MCF 10A (cell line): ENCODE results near the gene KRTAP12-2. TPM values are rescaled to one million over a fixed set of nuclear protein-coding genes. Genes with fewer than 3 reads are reported as not detected.
"Not testable (repeated sequence)": the region's sequence is repeated elsewhere in the genome, so short reads cannot be mapped to it uniquely, and the experiment has no call there.

Source experiments
- BruUV-seq: library from RNA; stranded (reverse); fragments of 400-500 nt; replicated peaks from 2 replicates; lab custom pipeline; 2021; lab: Mats Ljungman, UMichigan
- CTCF ChIA-PET: fragments of 300-600 bp; sonication (Branson Sonifier 250); formaldehyde crosslinking; extraction: SDS; loops from one replicate; lab custom pipeline; 2021; ENCODE audit warnings: antibody characterized with exemption, inconsistent platforms; lab: Yijun Ruan, JAX
- POLR2A ChIA-PET: fragments of 300-600, 350-650 bp; sonication (Branson Sonifier 250); formaldehyde crosslinking; extraction: SDS; loops from one replicate; lab custom pipeline; 2020; ENCODE audit warnings: antibody characterized with exemption, inconsistent platforms; lab: Yijun Ruan, JAX
- DNase-seq: peaks from one replicate; pipeline ENCODE4 v3.0.0-alpha.2; 2018; ENCODE audit not compliant: unreplicated experiment
- H3K27ac Mint-ChIP-seq: one replicate; pipeline ENCODE4 v1.8.0; 2022; ENCODE audit warnings: mild to moderate bottlenecking, low read depth, mixed read lengths; ENCODE audit not compliant: unreplicated experiment
- H3K27me3 Mint-ChIP-seq: one replicate; pipeline ENCODE4 v1.8.0; 2022; ENCODE audit warnings: mixed read lengths; ENCODE audit not compliant: insufficient read depth, unreplicated experiment
- H3K36me3 Mint-ChIP-seq: one replicate; pipeline ENCODE4 v1.8.0; 2022; ENCODE audit warnings: mild to moderate bottlenecking, moderate library complexity, mixed read lengths; ENCODE audit not compliant: insufficient read depth, unreplicated experiment
- H3K4me1 Mint-ChIP-seq: one replicate; pipeline ENCODE4 v1.8.0; 2022; ENCODE audit warnings: mixed read lengths; ENCODE audit not compliant: insufficient read depth, unreplicated experiment
- H3K4me3 Mint-ChIP-seq: one replicate; pipeline ENCODE4 v1.8.0; 2022; ENCODE audit warnings: mild to moderate bottlenecking, moderate library complexity, mixed read lengths; ENCODE audit not compliant: unreplicated experiment
- H3K9me3 Mint-ChIP-seq: one replicate; pipeline ENCODE4 v1.8.0; 2022; ENCODE audit warnings: mixed read lengths; ENCODE audit not compliant: unreplicated experiment
- CTCF ChIP-seq: fragments of 200-600 bp; IDR thresholded peaks from one replicate; pipeline ENCODE4 v1.8.0; 2022; ENCODE audit warnings: antibody characterized with exemption, mild to moderate bottlenecking; ENCODE audit not compliant: unreplicated experiment
- intact Hi-C: fragments of 100-400 bp; cut with micrococcal nuclease; formaldehyde crosslinking; loops from 2 replicates; pipeline ENCODE4 v1.14.1; 2022
- total RNA-seq: library from RNA; stranded (reverse); gene quantifications from 2 replicates; pipeline ENCODE4 v1.2.3, GENCODE V29; 2022

KRTAP12-2 gene
- total RNA-seq, 1 experiment from 2014 or later, result not detected

GRCh38 chr21:44695184-44695583 lies 28.5 kb upstream of the KRTAP12-2 start:
- H3K9me3 Mint-ChIP-seq, result peaks cover 23% of the 10 kb centered on the region
- no TSS peak for BruUV-seq
- H3K4me3 Mint-ChIP-seq, result no peak overlapping the region
- peaks cover 4% of the 10 kb centered on the region for H3K36me3 Mint-ChIP-seq
- DNase-seq, result no peak
- intact Hi-C loops, result no loop called here
- no peak for TF ChIP-seq CTCF
- POLR2A ChIA-PET, result no interaction called here
- peaks cover 68% of the 10 kb centered on the region for H3K27me3 Mint-ChIP-seq
- CTCF ChIA-PET, result interaction anchor here (0.8 kb wide), 1 partner anchor 12 kb away, joined by 4 read pairs; no protein-coding TSS in a partner anchor
- H3K27ac Mint-ChIP-seq, result no peak overlapping the region
- H3K4me1 Mint-ChIP-seq, result no peaks in the 10 kb centered on the region

GRCh38 chr21:44694776-44695175 lies 28.0 kb upstream of the KRTAP12-2 start:
- CTCF ChIA-PET, result interaction anchor here (0.8 kb wide), 1 partner anchor 12 kb away, joined by 4 read pairs; no protein-coding TSS in a partner anchor
- intact Hi-C loops, result no loop called here
- Mint-ChIP-seq H3K27ac (no peak overlapping the region), H3K27me3 (peaks cover 68% of the 10 kb centered on the region), H3K36me3 (peaks cover 4% of the 10 kb centered on the region), H3K4me1 (no peaks in the 10 kb centered on the region), H3K9me3 (peaks cover 23% of the 10 kb centered on the region), H3K4me3 (no peak overlapping the region)
- no TSS peak for BruUV-seq
- POLR2A ChIA-PET, result no interaction called here
- TF ChIP-seq CTCF, result no peak
- DNase-seq, result no peak

- H3K4me1 Mint-ChIP-seq, result no peaks in the 10 kb centered on the region
- ChIA-PET POLR2A (interaction anchor here (0.6 kb wide), 1 partner anchor 24 kb away, joined by 4 read pairs; no protein-coding TSS in a partner anchor), CTCF (no interaction called here)
- peaks cover 23% of the 10 kb centered on the region for H3K9me3 Mint-ChIP-seq
- H3K27me3 Mint-ChIP-seq, result peaks cover 61% of the 10 kb centered on the region
- intact Hi-C loops, result no loop called here
- H3K4me3 Mint-ChIP-seq, result no peak overlapping the region
- peaks cover 4% of the 10 kb centered on the region for H3K36me3 Mint-ChIP-seq
- no peak overlapping the region for H3K27ac Mint-ChIP-seq
- TF ChIP-seq CTCF, result no peak
- no TSS peak for BruUV-seq
- no peak for DNase-seq
Observed at GRCh38 chr21:44692798-44693512, 26.2 kb upstream of the KRTAP12-2 start.

- Mint-ChIP-seq H3K36me3 (peaks cover 4% of the 10 kb centered on the region), H3K9me3 (peaks cover 23% of the 10 kb centered on the region), H3K4me1 (no peaks in the 10 kb centered on the region), H3K27ac (no peak overlapping the region), H3K4me3 (no peak overlapping the region), H3K27me3 (peaks cover 61% of the 10 kb centered on the region)
- no peak for DNase-seq
- intact Hi-C loops, result no loop called here
- CTCF ChIA-PET, result interaction anchor here (0.6 to 1.2 kb wide), 4 partner anchors 51 to 359 kb away, joined by 3 to 6 read pairs (median 4); no protein-coding TSS in a partner anchor
- POLR2A ChIA-PET, result interaction anchor here (0.7 kb wide), 1 partner anchor 52 kb away, joined by 3 read pairs; no protein-coding TSS in a partner anchor
- no TSS peak for BruUV-seq
- TF ChIP-seq CTCF, result no peak
Observed at GRCh38 chr21:44691686-44692085, 25.0 kb upstream of the KRTAP12-2 start.

GRCh38 chr21:44689740-44690139 lies 23.0 kb upstream of the KRTAP12-2 start:
- intact Hi-C loops, POLR2A ChIA-PET, H3K36me3 Mint-ChIP-seq, H3K4me3 Mint-ChIP-seq, H3K27ac Mint-ChIP-seq, H3K4me1 Mint-ChIP-seq, DNase-seq, BruUV-seq, CTCF ChIA-PET: not testable (repeated sequence)
- H3K9me3 Mint-ChIP-seq, result peaks cover 23% of the 10 kb centered on the region
- H3K27me3 Mint-ChIP-seq, result peaks cover 67% of the 10 kb centered on the region
